RWPE2 (cell line): ENCODE data around the gene ADCY2.

Source experiments
- ATAC-seq: fragments of 200-7000 bp; cut with Tn5 transposase; 3 replicates; pipeline ENCODE4 v1.9.1; 2021; ENCODE audit warnings: low read depth
- DNase-seq: peaks from one replicate; pipeline ENCODE4 v3.0.0-alpha.2; 2020; ENCODE audit warnings: low spot score
- H3K27ac ChIP-seq: fragments of 450-650 bp; 2 replicates; pipeline ENCODE4 v1.5.1; 2017; ENCODE audit warnings: mild to moderate bottlenecking; ENCODE audit not compliant: poor library complexity, severe bottlenecking
- H3K27me3 ChIP-seq: fragments of 250-450 bp; sonication (Bioruptor Pico); 2 replicates; pipeline ENCODE4 v1.5.1; 2021; ENCODE audit warnings: mild to moderate bottlenecking, moderate library complexity; ENCODE audit not compliant: insufficient read depth, poor library complexity, severe bottlenecking
- H3K36me3 ChIP-seq: fragments of 250-450 bp; sonication (Bioruptor Pico); 2 replicates; pipeline ENCODE4 v1.5.1; 2020; ENCODE audit warnings: low read depth, mild to moderate bottlenecking, moderate library complexity
- H3K4me1 ChIP-seq: fragments of 250-450 bp; sonication (Bioruptor Pico); 2 replicates; pipeline ENCODE4 v1.5.1; 2021; ENCODE audit warnings: mild to moderate bottlenecking, moderate library complexity; ENCODE audit not compliant: insufficient read depth, poor library complexity, severe bottlenecking
- H3K4me3 ChIP-seq: fragments of 250-450 bp; sonication (Bioruptor Pico); 2 replicates; pipeline ENCODE4 v1.5.1; 2021; ENCODE audit warnings: mild to moderate bottlenecking, moderate library complexity; ENCODE audit not compliant: severe bottlenecking
- H3K9me3 ChIP-seq: fragments of 250-450 bp; sonication (Bioruptor Pico); 2 replicates; pipeline ENCODE4 v1.5.1; 2021; ENCODE audit warnings: mild to moderate bottlenecking, moderate library complexity; ENCODE audit not compliant: severe bottlenecking
- CTCF ChIP-seq: fragments of 450-650 bp; IDR thresholded peaks from one replicate; pipeline ENCODE4 v1.5.1; 2017; ENCODE audit warnings: mild to moderate bottlenecking, moderate library complexity; ENCODE audit not compliant: poor library complexity, severe bottlenecking

ADCY2 gene

DNA sequence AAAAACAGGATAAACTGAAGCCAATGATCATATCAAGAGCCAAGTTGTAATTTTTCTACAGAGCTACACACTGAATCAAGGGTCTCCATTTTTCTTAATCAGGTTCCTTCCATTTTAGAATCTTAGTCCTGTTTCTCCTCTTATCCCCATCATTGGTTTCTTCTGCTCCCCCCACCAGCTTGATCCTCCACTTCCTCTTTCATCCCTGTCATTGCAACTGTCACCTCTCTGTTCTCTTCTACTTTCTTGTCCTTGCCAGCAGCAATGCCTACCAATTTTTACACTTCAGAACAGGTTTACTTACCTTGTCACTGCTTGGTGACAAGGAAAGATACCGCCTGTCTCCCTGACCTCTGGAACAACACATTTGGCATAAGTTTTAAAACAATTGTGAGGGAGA is 357.7 kb downstream of the ADCY2 start:
- H3K4me3 ChIP-seq, result no peak overlapping the region
- H3K27ac ChIP-seq, result no peak overlapping the region
- ATAC-seq, result no peak
- peaks cover 24% of the 10 kb centered on the region for H3K27me3 ChIP-seq
- no peaks in the 10 kb centered on the region for H3K36me3 ChIP-seq
- no peaks in the 10 kb centered on the region for H3K4me1 ChIP-seq
- DNase-seq, result no peak
- TF ChIP-seq CTCF, result no peak
- no peaks in the 10 kb centered on the region for H3K9me3 ChIP-seq

- no peak overlapping the region for H3K27ac ChIP-seq
- H3K9me3 ChIP-seq, result no peaks in the 10 kb centered on the region
- ATAC-seq, result no peak
- peaks cover 24% of the 10 kb centered on the region for H3K27me3 ChIP-seq
- no peaks in the 10 kb centered on the region for H3K36me3 ChIP-seq
- no peak for DNase-seq
- H3K4me3 ChIP-seq, result no peak overlapping the region
- no peak for TF ChIP-seq CTCF
- H3K4me1 ChIP-seq, result no peaks in the 10 kb centered on the region
Measured at GRCh38 chr5:7754490-7754889, 358.6 kb downstream of the ADCY2 start.

GRCh38 chr5:7754997-7755596 is 359.2 kb downstream of the ADCY2 start:
- ATAC-seq (peak; percentile 90), DNase-seq (no peak)
- Histone ChIP-seq H3K27ac (no peak overlapping the region), H3K9me3 (no peaks in the 10 kb centered on the region), H3K4me1 (no peaks in the 10 kb centered on the region), H3K4me3 (no peak overlapping the region), H3K36me3 (no peaks in the 10 kb centered on the region), H3K27me3 (peaks cover 24% of the 10 kb centered on the region)
- TF ChIP-seq CTCF, result peak; percentile 91

DNA sequence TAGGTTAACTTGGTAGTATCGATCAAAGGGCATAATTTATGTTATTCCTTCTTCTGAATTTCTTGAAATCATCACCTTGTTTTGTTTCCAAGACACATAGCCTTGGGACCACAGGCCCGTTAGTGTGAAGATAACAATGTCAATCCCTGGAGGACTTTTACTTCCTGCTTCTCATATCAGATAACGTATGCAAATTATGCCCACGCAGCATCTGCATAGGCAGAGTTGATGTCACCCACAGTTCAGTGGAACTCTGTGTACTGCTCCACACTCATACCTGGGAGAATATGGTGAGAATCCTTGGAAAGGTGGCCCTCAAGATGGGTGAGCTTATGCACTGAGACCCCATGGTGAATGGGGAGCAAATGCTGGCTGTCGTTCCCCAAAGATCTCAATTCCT is 360.0 kb downstream of the ADCY2 start:
- Histone ChIP-seq H3K4me1 (no peaks in the 10 kb centered on the region), H3K27ac (no peak overlapping the region), H3K36me3 (no peaks in the 10 kb centered on the region), H3K4me3 (no peak overlapping the region), H3K9me3 (no peaks in the 10 kb centered on the region), H3K27me3 (peaks cover 16% of the 10 kb centered on the region)
- ATAC-seq, result no peak
- no peak for DNase-seq
- TF ChIP-seq CTCF, result no peak

DNA sequence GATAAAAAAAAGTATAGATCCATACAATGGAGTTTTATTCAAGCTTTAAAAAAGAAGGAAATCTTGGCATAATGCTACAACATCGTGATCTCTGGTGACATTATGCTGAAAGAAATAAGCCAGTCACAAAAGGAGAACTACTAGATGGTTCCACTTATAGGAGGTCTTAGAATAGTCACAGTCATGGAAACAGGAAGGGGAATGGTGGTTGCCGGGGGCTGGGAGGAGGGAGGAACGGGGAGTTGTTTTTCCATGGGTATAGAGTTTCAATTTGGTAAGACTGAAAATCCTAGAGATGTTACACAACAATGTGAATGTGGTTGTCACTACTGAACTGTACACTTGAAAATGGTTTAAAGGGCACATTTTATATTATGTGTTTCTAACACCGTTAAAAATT is 360.5 kb downstream of the ADCY2 start:
- ATAC-seq (no peak), DNase-seq (no peak)
- H3K4me1 ChIP-seq, result no peaks in the 10 kb centered on the region
- no peak for TF ChIP-seq CTCF
- peaks cover 16% of the 10 kb centered on the region for H3K27me3 ChIP-seq
- no peaks in the 10 kb centered on the region for H3K9me3 ChIP-seq
- no peak overlapping the region for H3K4me3 ChIP-seq
- H3K36me3 ChIP-seq, result no peaks in the 10 kb centered on the region
- H3K27ac ChIP-seq, result no peak overlapping the region
